Measurements from ENCODE around the gene PLXNA2. TPM values are rescaled to one million over a fixed set of nuclear protein-coding genes. Genes with fewer than 3 reads are reported as not detected.

PLXNA2 gene
- total RNA-seq, 1 experiment from 2014 or later = 34.8 TPM

GRCh38 chr1:208160259-208160819 lies 83.8 kb downstream of the PLXNA2 start:
- Histone ChIP-seq H3K9me3 (replicated peaks) (no peaks in the 10 kb centered on the region), H3K27me3 (no peaks in the 10 kb centered on the region), H3K27ac (no peak overlapping the region), H3K4me3 (no peak overlapping the region), H3K36me3 (no peaks in the 10 kb centered on the region), H3K4me1 (peaks cover 29% of the 10 kb centered on the region)
- no peak for DNase-seq

DNA sequence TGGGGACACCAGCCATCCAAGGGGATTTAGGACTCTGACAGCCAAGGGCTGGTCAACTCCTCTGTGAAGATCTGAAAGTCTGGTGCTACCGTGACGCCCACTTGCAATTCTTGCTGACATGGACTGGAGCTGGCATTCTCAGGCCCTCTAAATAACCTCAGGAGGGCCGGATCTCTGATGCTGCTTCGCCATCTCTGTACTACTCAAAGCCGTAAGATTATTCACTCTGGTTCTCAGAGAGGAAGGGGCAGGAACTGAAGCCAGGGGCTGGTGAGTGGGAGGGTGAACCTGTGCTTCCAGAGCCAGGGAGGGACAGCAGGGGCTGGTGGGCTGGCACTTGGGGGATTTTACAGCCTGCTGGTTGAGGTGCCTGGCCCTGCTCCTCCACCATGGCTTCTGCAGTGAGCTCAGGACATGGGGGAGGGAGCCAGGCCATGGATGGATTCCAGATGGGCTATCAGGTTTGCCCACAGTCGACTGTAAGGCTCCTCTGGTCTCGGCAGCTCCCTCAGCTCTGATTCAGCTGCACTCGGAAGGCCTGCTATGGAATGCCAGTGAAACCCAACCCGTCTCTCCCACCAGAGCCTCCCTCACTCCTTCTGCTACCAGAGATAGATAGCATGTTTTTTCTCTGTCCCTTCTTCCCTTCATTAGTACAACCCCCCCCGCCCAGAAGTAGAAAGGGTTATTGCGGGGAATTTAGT lies 84.5 kb downstream of the PLXNA2 start:
- peaks cover 29% of the 10 kb centered on the region for H3K4me1 ChIP-seq
- no peak overlapping the region for H3K4me3 ChIP-seq
- no peaks in the 10 kb centered on the region for H3K27me3 ChIP-seq
- peak; percentile 88 to 91 for DNase-seq
- no peak overlapping the region; the same call in 1 of the 2 replicates for H3K27ac ChIP-seq
- no peaks in the 10 kb centered on the region for H3K9me3 ChIP-seq (replicated peaks)
- no peaks in the 10 kb centered on the region for H3K36me3 ChIP-seq

DNA sequence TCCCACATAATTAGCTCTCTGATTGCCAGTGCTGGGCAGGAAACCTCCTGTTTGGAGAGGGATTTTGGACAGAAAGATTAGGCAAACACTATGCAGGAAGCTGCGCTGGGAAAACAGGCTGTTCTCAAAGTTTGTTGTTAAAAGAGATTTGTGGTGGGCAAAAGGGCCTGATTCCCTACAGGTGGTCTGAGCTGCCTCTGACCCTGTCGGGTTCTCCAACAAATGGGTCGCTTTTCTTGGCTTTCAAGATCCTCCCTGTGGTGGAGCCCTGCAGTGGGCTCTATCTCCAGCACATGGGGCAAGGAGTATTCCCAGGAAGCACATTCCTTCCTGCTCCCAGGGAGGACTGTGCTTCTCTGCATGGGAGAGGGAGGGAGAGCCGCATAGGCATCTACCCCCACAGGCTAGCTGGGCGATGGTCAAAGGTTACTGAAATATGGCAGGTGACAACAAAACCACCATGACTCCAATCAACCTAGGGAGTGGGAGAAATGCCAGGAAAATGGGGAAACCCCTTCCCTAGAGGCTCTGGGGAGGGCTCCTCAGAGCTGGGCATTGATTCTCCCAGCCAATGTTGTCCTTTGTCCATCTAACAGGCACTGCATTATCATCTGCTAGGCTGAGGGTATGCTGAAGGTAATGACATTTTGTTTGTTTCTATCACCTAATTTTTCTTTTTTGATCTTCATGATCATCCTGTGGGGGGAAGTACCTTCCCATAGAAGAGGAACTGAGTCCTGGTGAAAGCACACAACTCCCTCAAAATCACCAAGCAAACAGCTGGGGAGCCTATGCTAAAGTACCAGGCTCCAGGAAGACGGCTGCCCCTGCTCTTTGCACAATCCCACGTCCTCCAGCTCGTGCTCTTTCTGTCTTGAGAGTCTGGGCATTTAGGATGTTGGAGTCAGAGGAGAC lies 85.3 kb downstream of the PLXNA2 start:
- no peak overlapping the region; the same call in 1 of the 2 replicates for H3K27ac ChIP-seq
- no peaks in the 10 kb centered on the region for H3K27me3 ChIP-seq
- no peaks in the 10 kb centered on the region for H3K36me3 ChIP-seq
- H3K4me3 ChIP-seq = no peak overlapping the region
- no peaks in the 10 kb centered on the region for H3K9me3 ChIP-seq (replicated peaks)
- H3K4me1 ChIP-seq = peaks cover 29% of the 10 kb centered on the region
- peak; percentile 62 to 76 for DNase-seq

DNA sequence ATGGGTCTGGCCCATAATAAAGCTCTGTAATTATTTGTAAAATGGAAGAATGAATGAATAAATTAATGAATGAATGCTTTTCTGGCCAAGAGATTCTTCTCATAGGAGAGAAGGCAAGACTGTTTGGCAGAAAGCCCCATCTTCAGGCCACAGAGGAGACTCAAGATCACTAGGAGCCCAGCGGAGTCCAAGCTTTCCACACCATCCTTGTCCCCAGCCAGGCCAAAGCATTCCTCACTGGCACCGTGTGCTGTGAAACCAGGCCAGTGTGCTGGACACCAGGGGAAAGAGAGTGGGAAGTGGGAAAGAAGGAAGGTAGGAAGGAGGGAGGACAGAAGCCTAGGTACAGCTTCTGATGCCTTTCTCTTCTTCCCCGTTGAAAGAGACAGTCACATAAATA lies 86.4 kb downstream of the PLXNA2 start:
- Histone ChIP-seq H3K27ac (no peak overlapping the region), H3K9me3 (replicated peaks) (no peaks in the 10 kb centered on the region), H3K27me3 (no peaks in the 10 kb centered on the region), H3K36me3 (no peaks in the 10 kb centered on the region), H3K4me1 (peaks cover 29% of the 10 kb centered on the region), H3K4me3 (no peak overlapping the region)
- no peak for DNase-seq

- no peak for DNase-seq
- peaks cover 29% of the 10 kb centered on the region for H3K4me1 ChIP-seq
- H3K36me3 ChIP-seq = no peaks in the 10 kb centered on the region
- no peak overlapping the region for H3K4me3 ChIP-seq
- H3K27ac ChIP-seq = no peak overlapping the region
- H3K9me3 ChIP-seq (replicated peaks) = no peaks in the 10 kb centered on the region
- H3K27me3 ChIP-seq = no peaks in the 10 kb centered on the region
These were observed 87.4 kb downstream of the PLXNA2 start for GRCh38 chr1:208156741-208157140.

- no peak overlapping the region for H3K4me3 ChIP-seq
- H3K36me3 ChIP-seq = no peaks in the 10 kb centered on the region
- DNase-seq = no peak
- H3K4me1 ChIP-seq = peaks cover 29% of the 10 kb centered on the region
- no peaks in the 10 kb centered on the region for H3K27me3 ChIP-seq
- no peak overlapping the region for H3K27ac ChIP-seq
- H3K9me3 ChIP-seq (replicated peaks) = no peaks in the 10 kb centered on the region
These were observed 87.9 kb downstream of the PLXNA2 start for GRCh38 chr1:208156310-208156709.

- Histone ChIP-seq H3K27ac (no peak overlapping the region), H3K27me3 (no peaks in the 10 kb centered on the region), H3K4me3 (no peak overlapping the region), H3K9me3 (replicated peaks) (no peaks in the 10 kb centered on the region), H3K36me3 (peaks cover 5% of the 10 kb centered on the region; the same call in 1 of the 2 replicates), H3K4me1 (peaks cover 23% of the 10 kb centered on the region)
- DNase-seq = no peak
These were observed 89.2 kb downstream of the PLXNA2 start for GRCh38 chr1:208154679-208155642.

DNA sequence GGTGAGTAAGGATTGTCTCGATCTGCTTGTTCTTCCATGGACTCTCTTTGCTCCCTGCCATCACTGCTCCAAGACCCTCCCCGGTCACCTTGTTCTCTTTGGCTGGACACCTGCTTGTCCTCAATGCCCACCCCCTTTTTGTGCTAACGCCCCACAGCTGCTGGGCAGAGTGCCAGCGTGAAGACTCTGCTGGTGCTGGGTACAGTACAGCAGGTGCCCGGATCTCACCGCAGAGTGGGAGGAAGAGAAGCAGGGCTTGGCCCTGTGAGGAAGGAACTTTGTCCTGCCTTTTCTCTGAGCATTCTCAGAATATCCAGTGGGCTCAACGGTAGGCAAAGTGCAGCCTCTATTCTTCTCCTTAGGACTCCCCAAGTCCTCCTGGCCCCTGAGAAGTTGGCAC lies 90.1 kb downstream of the PLXNA2 start:
- H3K4me1 ChIP-seq = peaks cover 13% of the 10 kb centered on the region

GRCh38 chr1:208153386-208153785 lies 90.8 kb downstream of the PLXNA2 start:
- no peak for DNase-seq
- peaks cover 7% of the 10 kb centered on the region for H3K4me1 ChIP-seq
- no peaks in the 10 kb centered on the region for H3K9me3 ChIP-seq (replicated peaks)
- H3K27me3 ChIP-seq = no peaks in the 10 kb centered on the region
- H3K4me3 ChIP-seq = no peak overlapping the region
- H3K27ac ChIP-seq = no peak overlapping the region
- peaks cover 7% of the 10 kb centered on the region; the same call in 1 of the 2 replicates for H3K36me3 ChIP-seq

More for the DNA sequence above, 90.1 kb downstream of the PLXNA2 start:
- H3K36me3 ChIP-seq = peaks cover 7% of the 10 kb centered on the region; the same call in 1 of the 2 replicates
- no peak overlapping the region for H3K27ac ChIP-seq
- no peaks in the 10 kb centered on the region for H3K9me3 ChIP-seq (replicated peaks)
- peak; percentile 31 to 53 for DNase-seq
- no peaks in the 10 kb centered on the region for H3K27me3 ChIP-seq
- no peak overlapping the region for H3K4me3 ChIP-seq

- Histone ChIP-seq H3K36me3 (peaks cover 7% of the 10 kb centered on the region; the same call in 1 of the 2 replicates), H3K27ac (no peak overlapping the region), H3K9me3 (replicated peaks) (no peaks in the 10 kb centered on the region), H3K4me1 (no peaks in the 10 kb centered on the region), H3K4me3 (no peak overlapping the region), H3K27me3 (no peaks in the 10 kb centered on the region)
- no peak for DNase-seq
These were observed 92.2 kb downstream of the PLXNA2 start for GRCh38 chr1:208151728-208152598.

GRCh38 chr1:208150833-208151458 lies 93.2 kb downstream of the PLXNA2 start:
- no peak overlapping the region for H3K27ac ChIP-seq
- H3K27me3 ChIP-seq = no peaks in the 10 kb centered on the region
- H3K9me3 ChIP-seq (replicated peaks) = no peaks in the 10 kb centered on the region
- H3K36me3 ChIP-seq = peaks cover 7% of the 10 kb centered on the region; the same call in 1 of the 2 replicates
- no peak overlapping the region for H3K4me3 ChIP-seq
- DNase-seq = no peak
- H3K4me1 ChIP-seq = 0 out of 2 replicates have a peak, but pooled peaks cover 3% of the 10 kb centered on the region

DNA sequence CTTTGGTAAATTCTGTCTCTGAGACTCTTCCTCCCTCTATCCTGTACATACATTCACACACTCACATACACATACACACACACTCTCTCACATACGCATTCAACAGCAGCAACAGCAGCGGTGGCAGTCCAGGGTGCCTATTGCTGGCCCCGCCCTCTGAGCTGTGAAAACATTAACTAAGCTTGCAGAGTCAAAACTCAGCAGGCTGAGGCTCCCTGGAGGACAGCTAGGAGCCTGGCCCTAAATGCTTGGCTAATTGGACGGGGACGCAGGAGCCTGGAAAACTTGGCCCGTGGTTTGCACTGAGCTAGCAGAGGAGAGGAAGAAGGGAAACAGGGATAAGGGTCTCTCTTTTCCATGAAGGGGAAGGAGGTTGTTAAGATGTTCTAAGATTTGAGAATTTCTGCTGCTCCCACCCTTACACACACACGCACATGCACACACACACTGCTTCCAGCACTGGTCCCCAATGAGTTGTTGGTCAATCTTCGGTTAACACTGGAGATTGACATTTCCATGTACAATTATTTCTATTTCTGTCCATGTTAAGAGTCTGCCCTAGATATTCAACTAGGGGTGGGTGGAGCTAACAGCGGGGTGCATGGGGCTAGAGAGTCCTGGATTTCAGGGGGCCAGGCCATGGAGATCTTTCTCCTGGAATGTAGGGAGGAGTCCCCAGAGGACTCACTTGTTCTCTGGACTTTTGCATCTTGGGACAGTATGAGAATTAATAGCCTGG lies 94.2 kb downstream of the PLXNA2 start:
- H3K36me3 ChIP-seq = peaks cover 7% of the 10 kb centered on the region; the same call in 1 of the 2 replicates
- no peak overlapping the region for H3K27ac ChIP-seq
- no peaks in the 10 kb centered on the region for H3K9me3 ChIP-seq (replicated peaks)
- H3K4me3 ChIP-seq = no peak overlapping the region
- no peaks in the 10 kb centered on the region for H3K27me3 ChIP-seq
- 0 out of 2 replicates have a peak, but pooled peaks cover 3% of the 10 kb centered on the region for H3K4me1 ChIP-seq
- no peak for DNase-seq

All from SJCRH30 (cell line).